CD4-positive, alpha-beta memory T cell (primary cell): Measurements from ENCODE around the gene NR3C2. TPM values are rescaled to one million over a fixed set of nuclear protein-coding genes. Genes with fewer than 3 reads are reported as not detected.

Experiments used
- CTCF ChIA-PET: fragments of 350-600 bp; sonication (Branson Sonifier 250); formaldehyde crosslinking; loops from one replicate; lab custom pipeline; 2021; ENCODE audit warnings: inconsistent platforms; ENCODE audit not compliant: partially characterized antibody; lab: Charles Lee
- POLR2A ChIA-PET: fragments of 350-600 bp; sonication (Branson Sonifier 250); formaldehyde crosslinking; loops from one replicate; lab custom pipeline; 2021; ENCODE audit not compliant: partially characterized antibody; lab: Charles Lee
- DNase-seq, 5 donors: peaks; one replicate each; pipeline versions ENCODE4 v3.0.0 to v3.0.0-alpha.2; 2020 to 2022; ENCODE audit warnings: mixed read lengths in 1 of 5
- H3K27ac ChIP-seq: one replicate; pipeline ENCODE4 v1.7.0; 2013; ENCODE audit warnings: low read depth, low read length
- H3K27me3 ChIP-seq: 2 replicates; pipeline ENCODE4 v1.7.0; 2013; ENCODE audit warnings: mild to moderate bottlenecking, low read length, moderate library complexity; ENCODE audit not compliant: insufficient read depth
- H3K36me3 ChIP-seq: 2 replicates; pipeline ENCODE4 v1.7.0; 2013; ENCODE audit warnings: mild to moderate bottlenecking, low read length, moderate library complexity; ENCODE audit not compliant: insufficient read depth
- H3K4me1 ChIP-seq: 2 replicates; pipeline ENCODE4 v1.7.0; 2013; ENCODE audit warnings: mild to moderate bottlenecking, low read length, moderate library complexity; ENCODE audit not compliant: insufficient read depth
- H3K4me3 ChIP-seq, 2 donors: one replicate each; pipeline ENCODE4 v1.7.0; 2013; ENCODE audit warnings: low read length in 2 of 2, mild to moderate bottlenecking in 1 of 2
- H3K9me3 ChIP-seq, 2 donors: one replicate each; pipeline ENCODE4 v1.7.0; 2013; ENCODE audit warnings: low read length in 2 of 2, control low read depth in 1 of 2; ENCODE audit not compliant: control insufficient read depth in 1 of 2
- H3K27ac Mint-ChIP-seq, 7 donors: one replicate each; pipeline ENCODE4 v1.8.0; 2020 to 2021; ENCODE audit warnings: mixed read lengths in 7 of 7, mild to moderate bottlenecking in 6 of 7, inconsistent platforms in 3 of 7, moderate library complexity in 3 of 7
- H3K27me3 Mint-ChIP-seq, 2 donors: one replicate each; pipeline ENCODE4 v1.8.0; 2020 to 2021; ENCODE audit warnings: mixed read lengths in 2 of 2
- H3K36me3 Mint-ChIP-seq, 2 donors: one replicate each; pipeline ENCODE4 v1.8.0; 2020 to 2021; ENCODE audit warnings: mixed read lengths in 2 of 2, inconsistent platforms in 1 of 2, mild to moderate bottlenecking in 1 of 2
- H3K4me1 Mint-ChIP-seq, 4 donors: one replicate each; pipeline ENCODE4 v1.8.0; 2020 to 2021; ENCODE audit warnings: mixed read lengths in 4 of 4, mild to moderate bottlenecking in 1 of 4
- H3K4me3 Mint-ChIP-seq, 8 donors: one replicate each; pipeline ENCODE4 v1.8.0; 2020 to 2021; ENCODE audit warnings: mixed read lengths in 8 of 8, mild to moderate bottlenecking in 7 of 8, moderate library complexity in 6 of 8, inconsistent platforms in 3 of 8
- H3K9me3 Mint-ChIP-seq, 8 donors: one replicate each; pipeline ENCODE4 v1.8.0; 2020 to 2021; ENCODE audit warnings: mixed read lengths in 8 of 8, mild to moderate bottlenecking in 5 of 8, inconsistent platforms in 3 of 8, moderate library complexity in 1 of 8
- intact Hi-C: fragments of 100-400 bp; cut with micrococcal nuclease; formaldehyde crosslinking; loops from one replicate; pipeline ENCODE4 v1.15.1; 2023
- polyA plus RNA-seq, 2 donors: library from polyadenylated mRNA; unstranded; fragments of 300-500 nt; fragmentation: Illumina TruSeq; gene quantifications; one replicate each; pipeline ENCODE4 v1.2.3, GENCODE V29; 2021
- total RNA-seq, 2 experiments: library from RNA; stranded (reverse); gene quantifications; one replicate each; pipeline ENCODE4 v1.2.3, GENCODE V29; 2021

Gene NR3C2
- total and polyA plus RNA-seq, 4 experiments from 2014 or later: 4.9 to 50.9 (median 26.8) TPM

DNA sequence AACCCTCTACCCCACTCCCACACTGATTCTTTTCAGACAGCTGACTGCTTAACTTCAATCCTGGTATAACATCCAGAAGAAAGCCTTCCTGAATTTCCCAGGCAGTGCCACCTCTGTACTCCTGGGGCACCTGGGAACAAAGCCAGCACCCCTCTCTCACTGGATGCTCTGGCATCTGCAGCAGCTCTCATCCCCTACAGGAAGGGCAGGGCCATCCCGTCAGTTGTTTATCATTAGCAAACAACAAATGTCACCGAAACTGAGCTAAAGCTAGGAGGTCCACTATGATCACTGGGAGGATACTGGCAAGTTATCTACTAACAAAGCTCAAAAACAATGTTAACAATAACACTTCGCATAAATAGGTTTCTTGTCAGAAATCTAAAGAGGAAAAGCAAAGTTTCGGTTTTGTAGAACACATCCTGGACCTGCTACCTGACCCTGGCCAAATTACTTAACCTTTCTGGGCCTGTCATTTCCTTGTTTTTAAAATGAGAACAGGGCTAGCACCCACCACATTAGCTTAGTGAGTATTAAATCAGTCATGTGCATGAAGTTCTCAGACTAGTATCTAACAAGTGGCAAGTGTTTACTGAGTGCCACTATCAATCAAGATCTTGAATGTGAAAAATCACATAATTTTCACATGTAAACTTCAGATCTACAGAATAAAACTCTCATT is 86.6 kb downstream of the NR3C2 start:
- Mint-ChIP-seq H3K27ac (peak overlapping the region; percentile 52 to 87 (median 77)), H3K27me3 (no peaks in the 10 kb centered on the region), H3K36me3 (peaks cover 1 to 4% of the 10 kb centered on the region in 2 donors), H3K4me1 (peaks cover 26 to 54% (median 38%) of the 10 kb centered on the region in 4 donors), H3K4me3 (peak overlapping the region; percentile 41 to 80 (median 64)), H3K9me3 (no peaks in the 10 kb centered on the region)
- Histone ChIP-seq H3K36me3 (no peaks in the 10 kb centered on the region), H3K27me3 (no peaks in the 10 kb centered on the region), H3K4me1 (peaks cover 32% of the 10 kb centered on the region), H3K27ac (no peak overlapping the region), H3K9me3 (no peaks in the 10 kb centered on the region), H3K4me3 (peak overlapping the region in 1 of 2 donors; percentile 12)
- ChIA-PET POLR2A (interaction anchor here (1.1 to 1.7 kb wide), 4 partner anchors 14 to 90 kb away, joined by 3 to 12 read pairs (median 5); partner anchors contain the start of gene NR3C2), CTCF (interaction anchor here (0.6 to 1.1 kb wide), 3 partner anchors 9 to 86 kb away, joined by 3 to 4 read pairs (median 3); no protein-coding TSS in a partner anchor)
- peak in 2 of 5 donors; percentile 4 to 11 for DNase-seq
- intact Hi-C loops: no loop called here

DNA sequence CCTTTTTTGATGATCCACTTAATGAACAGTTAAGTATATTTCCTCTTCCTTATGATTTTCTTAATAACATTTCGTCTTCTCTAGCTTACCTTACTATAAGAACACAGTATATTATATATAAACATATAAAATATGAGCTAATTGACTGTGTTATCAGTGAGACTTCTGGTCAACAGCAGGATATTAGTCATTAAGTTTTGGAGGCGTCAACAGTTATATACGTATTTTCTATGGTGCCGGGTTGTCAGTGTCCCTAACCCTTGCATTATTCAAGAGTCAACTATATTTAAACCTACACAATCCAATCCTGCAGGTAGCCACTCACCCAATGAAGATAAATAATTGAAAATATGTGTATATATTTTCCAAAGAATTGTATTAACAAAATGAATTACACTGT is 88.0 kb downstream of the NR3C2 start:
- ChIA-PET CTCF (no interaction called here), POLR2A (interaction anchor here (1.4 kb wide), 1 partner anchor 92 kb away, joined by 5 read pairs; no protein-coding TSS in a partner anchor)

GRCh38 chr4:148353571-148353970 is 88.6 kb downstream of the NR3C2 start:
- peaks cover 32% of the 10 kb centered on the region for H3K4me1 ChIP-seq
- H3K27ac ChIP-seq: no peak overlapping the region
- POLR2A ChIA-PET: no interaction called here
- intact Hi-C loops: no loop called here
- H3K4me3 ChIP-seq: no peak overlapping the region
- no peaks in the 10 kb centered on the region for H3K27me3 ChIP-seq
- no peaks in the 10 kb centered on the region for H3K9me3 ChIP-seq
- Mint-ChIP-seq H3K27ac (no peak overlapping the region), H3K4me1 (peaks cover 29 to 54% (median 43%) of the 10 kb centered on the region in 4 donors), H3K4me3 (no peak overlapping the region), H3K36me3 (peaks cover 1 to 4% of the 10 kb centered on the region in 2 donors), H3K27me3 (no peaks in the 10 kb centered on the region), H3K9me3 (no peaks in the 10 kb centered on the region)
- H3K36me3 ChIP-seq: no peaks in the 10 kb centered on the region
- CTCF ChIA-PET: no interaction called here
- DNase-seq: no peak

More for the DNA sequence above, 88.0 kb downstream of the NR3C2 start:
- Mint-ChIP-seq H3K27me3 (no peaks in the 10 kb centered on the region), H3K4me1 (peaks cover 27 to 54% (median 42%) of the 10 kb centered on the region in 4 donors), H3K27ac (no peak overlapping the region), H3K36me3 (peaks cover 1 to 4% of the 10 kb centered on the region in 2 donors), H3K9me3 (no peaks in the 10 kb centered on the region), H3K4me3 (no peak overlapping the region)
- Histone ChIP-seq H3K9me3 (no peaks in the 10 kb centered on the region), H3K4me1 (peaks cover 30% of the 10 kb centered on the region), H3K4me3 (no peak overlapping the region), H3K27me3 (no peaks in the 10 kb centered on the region), H3K36me3 (no peaks in the 10 kb centered on the region), H3K27ac (no peak overlapping the region)
- intact Hi-C loops: no loop called here
- no peak for DNase-seq

DNA sequence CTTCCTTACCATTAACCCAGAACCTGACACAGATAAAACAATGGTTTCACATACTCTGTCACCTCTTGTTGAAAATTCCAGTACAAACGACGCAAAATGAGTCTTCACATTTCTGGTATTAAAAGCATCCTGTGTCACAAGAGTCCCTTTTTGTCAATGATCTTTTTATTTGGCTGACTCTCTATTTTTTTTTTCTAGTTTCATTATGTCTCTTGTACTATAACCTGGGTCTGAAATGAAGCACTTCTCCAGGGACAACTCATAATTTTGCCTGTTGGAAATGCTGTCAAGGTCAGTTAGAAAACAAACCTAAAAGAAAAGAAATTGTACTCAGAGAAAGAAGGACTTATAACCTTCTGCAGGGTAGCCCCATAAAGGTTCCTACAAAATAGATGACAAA is 93.1 kb downstream of the NR3C2 start:
- Mint-ChIP-seq H3K27ac (peak overlapping the region in 4 of 7 donors; percentile 5 to 34 (median 20)), H3K27me3 (no peaks in the 10 kb centered on the region), H3K4me1 (peaks cover 28 to 66% (median 40%) of the 10 kb centered on the region in 4 donors), H3K4me3 (peak overlapping the region in 2 of 8 donors; percentile 6 to 23), H3K36me3 (peaks cover 1 to 9% of the 10 kb centered on the region in 2 donors), H3K9me3 (no peaks in the 10 kb centered on the region)
- H3K27me3 ChIP-seq: no peaks in the 10 kb centered on the region
- H3K27ac ChIP-seq: no peak overlapping the region
- ChIA-PET CTCF (no interaction called here), POLR2A (no interaction called here)
- peaks cover 12% of the 10 kb centered on the region for H3K4me1 ChIP-seq
- no peak for DNase-seq
- intact Hi-C loops: no loop called here
- H3K9me3 ChIP-seq: no peaks in the 10 kb centered on the region
- H3K36me3 ChIP-seq: no peaks in the 10 kb centered on the region
- no peak overlapping the region for H3K4me3 ChIP-seq

- peaks cover 26 to 66% (median 44%) of the 10 kb centered on the region in 4 donors for H3K4me1 Mint-ChIP-seq
- Histone ChIP-seq H3K36me3 (no peaks in the 10 kb centered on the region), H3K9me3 (no peaks in the 10 kb centered on the region), H3K27ac (no peak overlapping the region), H3K4me1 (peaks cover 12% of the 10 kb centered on the region), H3K27me3 (no peaks in the 10 kb centered on the region), H3K4me3 (no peak overlapping the region)
- no peak for DNase-seq
- peaks cover 0 to 9% of the 10 kb centered on the region in 2 donors for H3K36me3 Mint-ChIP-seq
- CTCF ChIA-PET: no interaction called here
- H3K9me3 Mint-ChIP-seq: peaks cover 0 to 2% (median 0%) of the 10 kb centered on the region in 8 donors
- intact Hi-C loops: no loop called here
- POLR2A ChIA-PET: no interaction called here
- H3K4me3 Mint-ChIP-seq: peak overlapping the region in 1 of 8 donors; percentile 9
- no peaks in the 10 kb centered on the region for H3K27me3 Mint-ChIP-seq
- no peak overlapping the region for H3K27ac Mint-ChIP-seq
Observed at GRCh38 chr4:148346657-148347056, 95.6 kb downstream of the NR3C2 start.

DNA sequence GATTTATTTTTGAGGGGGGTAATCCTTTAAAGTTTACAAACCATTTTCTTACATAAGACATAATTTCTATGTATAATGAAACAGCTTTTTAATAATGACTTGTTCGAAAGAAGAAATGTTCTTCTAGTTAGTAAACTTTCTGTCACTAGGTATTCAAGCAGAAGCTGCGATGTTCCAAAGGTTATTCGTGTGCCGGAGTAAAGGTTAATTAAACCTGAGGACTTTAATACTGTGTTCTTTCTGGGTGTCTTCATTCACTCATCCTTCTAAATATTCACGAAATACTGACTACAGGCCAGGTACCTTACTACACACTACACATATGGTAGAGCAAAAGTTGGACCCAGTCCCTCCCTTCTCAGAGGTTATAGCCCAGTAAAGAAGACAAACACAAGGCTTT is 96.7 kb downstream of the NR3C2 start:
- peaks cover 22 to 59% (median 40%) of the 10 kb centered on the region in 4 donors for H3K4me1 Mint-ChIP-seq
- DNase-seq: no peak
- no peaks in the 10 kb centered on the region for H3K27me3 Mint-ChIP-seq
- peaks cover 0 to 10% (median 4%) of the 10 kb centered on the region in 8 donors for H3K9me3 Mint-ChIP-seq
- H3K27me3 ChIP-seq: no peaks in the 10 kb centered on the region
- no peak overlapping the region for H3K4me3 Mint-ChIP-seq
- intact Hi-C loops: no loop called here
- H3K27ac Mint-ChIP-seq: no peak overlapping the region
- H3K4me3 ChIP-seq: no peak overlapping the region
- peaks cover 0 to 11% of the 10 kb centered on the region in 2 donors for H3K36me3 Mint-ChIP-seq
- ChIA-PET POLR2A (no interaction called here), CTCF (interaction anchor here (0.6 kb wide), 1 partner anchor 295 kb away, joined by 3 read pairs; no protein-coding TSS in a partner anchor)
- peaks cover 12% of the 10 kb centered on the region for H3K4me1 ChIP-seq
- no peak overlapping the region for H3K27ac ChIP-seq
- no peaks in the 10 kb centered on the region for H3K36me3 ChIP-seq
- H3K9me3 ChIP-seq: no peaks in the 10 kb centered on the region

DNA sequence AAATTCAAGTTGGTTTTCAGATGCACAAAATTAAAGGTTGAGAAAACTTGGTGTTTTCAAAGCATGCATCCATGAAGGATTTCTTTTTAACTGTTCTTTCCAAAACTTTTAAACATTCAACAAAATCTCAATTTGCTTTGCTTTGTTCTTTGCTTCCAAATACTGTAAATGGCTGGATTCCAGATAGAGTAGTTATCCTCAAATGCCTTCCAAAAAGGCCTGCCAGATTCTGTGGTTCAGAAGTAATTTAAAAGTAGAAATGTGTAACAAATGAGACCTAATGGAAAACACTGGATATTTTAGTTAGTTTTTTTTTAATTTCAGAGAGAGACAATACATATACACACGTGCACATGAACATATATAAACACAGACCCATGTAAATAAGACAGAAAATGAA is 97.3 kb downstream of the NR3C2 start:
- peaks cover 21 to 53% (median 37%) of the 10 kb centered on the region in 4 donors for H3K4me1 Mint-ChIP-seq
- Histone ChIP-seq H3K27ac (no peak overlapping the region), H3K4me3 (no peak overlapping the region), H3K4me1 (peaks cover 10% of the 10 kb centered on the region), H3K27me3 (no peaks in the 10 kb centered on the region), H3K36me3 (no peaks in the 10 kb centered on the region), H3K9me3 (no peaks in the 10 kb centered on the region)
- ChIA-PET POLR2A (no interaction called here), CTCF (interaction anchor here (0.6 kb wide), 1 partner anchor 295 kb away, joined by 3 read pairs; no protein-coding TSS in a partner anchor)
- H3K4me3 Mint-ChIP-seq: no peak overlapping the region
- no peak overlapping the region for H3K27ac Mint-ChIP-seq
- H3K36me3 Mint-ChIP-seq: peaks cover 5 to 15% of the 10 kb centered on the region in 2 donors
- H3K27me3 Mint-ChIP-seq: no peaks in the 10 kb centered on the region
- no peak for DNase-seq
- H3K9me3 Mint-ChIP-seq: peaks cover 0 to 14% (median 10%) of the 10 kb centered on the region in 8 donors
- intact Hi-C loops: no loop called here
